OCI-LY3 (cell line): ENCODE measurements around the gene ARHGAP26.

Experiments
- H2AFZ ChIP-seq: fragments of 200-600, 300-600 bp; shearing (Covaris generic); 2 replicates; pipeline ENCODE4 v1.6.0; 2014; ENCODE audit warnings: antibody characterized with exemption, low read depth, low read length
- H3K27ac ChIP-seq: fragments of 200-600, 300-600 bp; sonication (generic); 2 replicates; pipeline ENCODE4 v1.5.1; 2014; ENCODE audit warnings: mild to moderate bottlenecking, low read length, moderate library complexity, mixed read lengths
- H3K27me3 ChIP-seq: fragments of 200-600, 300-600 bp; sonication (generic); 2 replicates; pipeline ENCODE4 v1.6.1; 2014; ENCODE audit warnings: low read depth, low read length, mixed read lengths
- H3K36me3 ChIP-seq: fragments of 200-600, 300-600 bp; sonication (generic); replicated peaks from 2 replicates; pipeline ENCODE3; 2014; ENCODE audit warnings: low read depth, low read length, mixed read lengths
- H3K4me1 ChIP-seq: fragments of 300-600, 200-600 bp; sonication (generic); 2 replicates; pipeline ENCODE4 v1.6.1; 2014; ENCODE audit warnings: low read length, mixed read lengths
- H3K4me2 ChIP-seq: fragments of 200-600, 300-600 bp; sonication (generic); 2 replicates; pipeline ENCODE4 v1.6.1; 2014; ENCODE audit warnings: low read length, mixed read lengths
- H3K4me3 ChIP-seq: fragments of 300-600, 200-600 bp; sonication (generic); 2 replicates; pipeline ENCODE4 v1.5.1; 2014; ENCODE audit warnings: antibody characterized with exemption, mild to moderate bottlenecking, low read length, moderate library complexity
- H3K79me2 ChIP-seq: fragments of 300-600, 200-600 bp; shearing (Covaris generic); 2 replicates; pipeline ENCODE4 v1.6.1; 2014; ENCODE audit warnings: mild to moderate bottlenecking, low read length, mixed read lengths
- H3K9ac ChIP-seq: fragments of 300-600, 200-600 bp; shearing (Covaris generic); 2 replicates; pipeline ENCODE4 v1.6.0; 2014; ENCODE audit warnings: mild to moderate bottlenecking, low read length, moderate library complexity
- H3K9me3 ChIP-seq: fragments of 200-600, 300-600 bp; shearing (Covaris generic); 2 replicates; pipeline ENCODE4 v1.6.1; 2014; ENCODE audit warnings: low read length, mixed read lengths; ENCODE audit not compliant: insufficient read depth
- H4K20me1 ChIP-seq: fragments of 200-600, 300-600 bp; sonication (generic); 2 replicates; pipeline ENCODE4 v1.6.1; 2016; ENCODE audit warnings: low read length, mixed read lengths; ENCODE audit not compliant: insufficient read depth
- EZH2phosphoT487 ChIP-seq: fragments of 200-600 bp; shearing (Covaris generic); IDR thresholded peaks from 2 replicates; pipeline ENCODE4 v1.6.1; 2018; ENCODE audit warnings: antibody characterized with exemption, mixed run types, low read depth
- TF ChIP-seq, protein P1 (sequence below): fragments of 200-600, 300-600 bp; sonication (generic); IDR thresholded peaks from 2 replicates; pipeline ENCODE4 v1.5.1; 2014; ENCODE audit warnings: antibody characterized with exemption, low read length, low read depth

ARHGAP26 gene

GRCh38 chr5:142938266-142938880 lies 168.2 kb downstream of the ARHGAP26 start:
- Histone ChIP-seq H3K4me1 (peaks cover 15% of the 10 kb centered on the region), H3K27me3 (no peaks in the 10 kb centered on the region), H4K20me1 (no peaks in the 10 kb centered on the region), H3K4me2 (no peak overlapping the region), H3K4me3 (no peak overlapping the region), H3K79me2 (no peaks in the 10 kb centered on the region), H3K9ac (no peak overlapping the region), H3K27ac (no peak overlapping the region), H3K36me3 (no peaks in the 10 kb centered on the region), H3K9me3 (no peaks in the 10 kb centered on the region), H2AFZ (no peak overlapping the region)
- no peak for TF ChIP-seq EZH2phosphoT487
- TF ChIP-seq, protein P1, sequence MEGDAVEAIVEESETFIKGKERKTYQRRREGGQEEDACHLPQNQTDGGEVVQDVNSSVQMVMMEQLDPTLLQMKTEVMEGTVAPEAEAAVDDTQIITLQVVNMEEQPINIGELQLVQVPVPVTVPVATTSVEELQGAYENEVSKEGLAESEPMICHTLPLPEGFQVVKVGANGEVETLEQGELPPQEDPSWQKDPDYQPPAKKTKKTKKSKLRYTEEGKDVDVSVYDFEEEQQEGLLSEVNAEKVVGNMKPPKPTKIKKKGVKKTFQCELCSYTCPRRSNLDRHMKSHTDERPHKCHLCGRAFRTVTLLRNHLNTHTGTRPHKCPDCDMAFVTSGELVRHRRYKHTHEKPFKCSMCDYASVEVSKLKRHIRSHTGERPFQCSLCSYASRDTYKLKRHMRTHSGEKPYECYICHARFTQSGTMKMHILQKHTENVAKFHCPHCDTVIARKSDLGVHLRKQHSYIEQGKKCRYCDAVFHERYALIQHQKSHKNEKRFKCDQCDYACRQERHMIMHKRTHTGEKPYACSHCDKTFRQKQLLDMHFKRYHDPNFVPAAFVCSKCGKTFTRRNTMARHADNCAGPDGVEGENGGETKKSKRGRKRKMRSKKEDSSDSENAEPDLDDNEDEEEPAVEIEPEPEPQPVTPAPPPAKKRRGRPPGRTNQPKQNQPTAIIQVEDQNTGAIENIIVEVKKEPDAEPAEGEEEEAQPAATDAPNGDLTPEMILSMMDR = no peak

DNA sequence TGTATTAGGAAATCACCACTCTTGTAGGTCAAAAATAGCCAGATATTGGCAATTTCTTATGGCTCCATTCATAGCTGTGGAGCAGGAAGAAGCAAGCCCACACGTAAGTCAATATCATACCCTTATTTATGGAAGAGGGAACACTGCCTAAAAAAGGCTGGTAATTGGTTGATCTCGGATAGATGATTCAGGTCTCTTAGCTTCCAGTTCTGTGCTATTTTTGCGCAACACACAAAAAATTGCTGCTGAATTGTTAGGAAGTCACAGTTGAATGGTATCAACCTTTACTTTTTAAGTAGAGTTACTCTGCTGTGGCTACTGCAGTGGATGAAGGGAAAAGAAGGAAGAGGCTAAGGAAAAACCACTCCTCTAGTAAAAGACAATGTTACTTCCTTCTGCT lies 168.8 kb downstream of the ARHGAP26 start:
- no peaks in the 10 kb centered on the region for H3K9me3 ChIP-seq
- no peaks in the 10 kb centered on the region for H3K36me3 ChIP-seq
- no peak overlapping the region for H3K9ac ChIP-seq
- peaks cover 15% of the 10 kb centered on the region for H3K4me1 ChIP-seq
- H3K27ac ChIP-seq = no peak overlapping the region
- no peak overlapping the region for H3K4me2 ChIP-seq
- TF ChIP-seq EZH2phosphoT487 = no peak
- TF ChIP-seq, protein P1 = no peak
- H4K20me1 ChIP-seq = no peaks in the 10 kb centered on the region
- no peak overlapping the region for H3K4me3 ChIP-seq
- H3K79me2 ChIP-seq = no peaks in the 10 kb centered on the region
- H3K27me3 ChIP-seq = no peaks in the 10 kb centered on the region
- no peak overlapping the region for H2AFZ ChIP-seq

DNA sequence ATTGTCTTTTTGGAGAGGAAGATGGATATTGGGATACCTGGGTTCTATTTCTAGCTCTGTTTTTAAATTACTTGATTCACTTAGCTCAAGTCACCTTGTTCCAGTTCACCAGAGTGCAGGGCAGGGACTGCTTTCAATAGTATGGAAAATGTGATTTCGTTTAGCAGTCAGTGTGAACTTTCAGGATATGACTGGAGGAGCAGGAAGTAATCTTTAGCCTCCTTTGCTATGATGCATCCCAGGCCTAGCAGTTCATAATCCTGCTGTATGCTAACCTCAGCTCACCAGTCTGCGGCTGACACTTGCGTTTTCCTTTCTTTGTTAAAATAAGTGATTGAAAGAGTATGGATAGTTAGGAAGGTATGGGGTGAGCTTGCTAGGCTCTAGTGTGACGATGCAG lies 169.7 kb downstream of the ARHGAP26 start:
- no peaks in the 10 kb centered on the region for H3K36me3 ChIP-seq
- no peaks in the 10 kb centered on the region for H3K9me3 ChIP-seq
- H3K4me1 ChIP-seq = peaks cover 15% of the 10 kb centered on the region
- H3K27ac ChIP-seq = no peak overlapping the region
- H3K79me2 ChIP-seq = no peaks in the 10 kb centered on the region
- no peak overlapping the region for H3K9ac ChIP-seq
- no peaks in the 10 kb centered on the region for H3K27me3 ChIP-seq
- H4K20me1 ChIP-seq = no peaks in the 10 kb centered on the region
- TF ChIP-seq EZH2phosphoT487 = no peak
- H3K4me2 ChIP-seq = no peak overlapping the region
- no peak overlapping the region for H3K4me3 ChIP-seq
- no peak overlapping the region for H2AFZ ChIP-seq

GRCh38 chr5:142941245-142941644 lies 171.1 kb downstream of the ARHGAP26 start:
- TF ChIP-seq, protein P1 = no peak
- no peak for TF ChIP-seq EZH2phosphoT487
- Histone ChIP-seq H3K9ac (no peak overlapping the region), H4K20me1 (no peaks in the 10 kb centered on the region), H3K4me3 (no peak overlapping the region), H3K27me3 (no peaks in the 10 kb centered on the region), H2AFZ (no peak overlapping the region), H3K79me2 (no peaks in the 10 kb centered on the region), H3K4me2 (no peak overlapping the region), H3K4me1 (peaks cover 5% of the 10 kb centered on the region), H3K9me3 (no peaks in the 10 kb centered on the region), H3K27ac (no peak overlapping the region), H3K36me3 (no peaks in the 10 kb centered on the region)
